Endothelial cell of umbilical vein (primary cell): ENCODE results near the gene HLA-DMA. TPM values are rescaled to one million over a fixed set of nuclear protein-coding genes. Genes with fewer than 3 reads are reported as not detected.

ENCODE experiments used
- BruUV-seq: library from RNA; stranded (reverse); fragments of 400-500 nt; replicated peaks from 2 replicates; lab custom pipeline; 2021; lab: Mats Ljungman, UMichigan
- CTCF ChIA-PET: fragments of 300-600, 350-600 bp; sonication (Branson Sonifier 250); formaldehyde crosslinking; loops from one replicate; lab custom pipeline; 2021; ENCODE audit warnings: antibody characterized with exemption, inconsistent platforms; lab: Charles Lee
- POLR2A ChIA-PET: fragments of 300-600, 350-600 bp; sonication (Branson Sonifier 250); formaldehyde crosslinking; loops from one replicate; lab custom pipeline; 2021; ENCODE audit warnings: antibody characterized with exemption, inconsistent platforms; lab: Charles Lee
- DNase-seq: peaks from one replicate; pipeline ENCODE4 v3.0.0-alpha.2; 2011; ENCODE audit warnings: low read depth, low spot score
- FAIRE-seq: peaks from 2 replicates; lab custom pipeline; 2011; peaks lifted over from hg19 to GRCh38; lab: Jason Lieb, UNC
- H2AFZ ChIP-seq: 2 replicates; pipeline ENCODE4 v1.6.0; 2012; ENCODE audit warnings: low read depth, low read length, control low read depth, inconsistent platforms
- H3K27ac ChIP-seq: 2 replicates; pipeline ENCODE4 v1.5.1; 2011; ENCODE audit warnings: low read depth, mild to moderate bottlenecking, control low read depth, low read length, moderate library complexity; ENCODE audit not compliant: insufficient read depth
- H3K27me3 ChIP-seq, 2 experiments: 2 replicates each; pipeline versions ENCODE4 v1.6.0 to v1.6.1; 2011; ENCODE audit warnings: low read length in 2 of 2, mixed read lengths in 1 of 2; ENCODE audit not compliant: control insufficient read depth in 2 of 2, insufficient read depth in 2 of 2
- H3K36me3 ChIP-seq, 2 experiments: 2 replicates in 1 of 2; 3 replicates in 1 of 2; pipeline ENCODE4 v1.5.1; 2011; ENCODE audit warnings: low read length in 2 of 2, mild to moderate bottlenecking in 1 of 2, moderate library complexity in 1 of 2; ENCODE audit not compliant: control insufficient read depth in 2 of 2, insufficient read depth in 2 of 2; ENCODE audit errors: extremely low read depth in 1 of 2
- H3K4me1 ChIP-seq: 3 replicates; pipeline ENCODE4 v1.5.1; 2011; ENCODE audit warnings: mild to moderate bottlenecking, low read length; ENCODE audit not compliant: control insufficient read depth, insufficient read depth; ENCODE audit errors: extremely low read depth
- H3K4me2 ChIP-seq: 2 replicates; pipeline ENCODE4 v1.6.1; 2011; ENCODE audit warnings: low read length, control low read depth, mixed read lengths; ENCODE audit not compliant: insufficient read depth
- H3K4me3 ChIP-seq, 3 experiments: fragments of 200-600 bp in 1 of 3; sonication (generic), shearing (Covaris generic) in 1 of 3; replicated peaks in 1 of 3; 2 replicates each; pipeline ENCODE4 v1.5.1; 2011 to 2016; ENCODE audit warnings: control low read depth in 3 of 3, low read length in 3 of 3, mild to moderate bottlenecking in 2 of 3, inconsistent platforms in 1 of 3, low read depth in 1 of 3, moderate library complexity in 1 of 3; ENCODE audit not compliant: insufficient read depth in 1 of 3
- H3K79me2 ChIP-seq: 2 replicates; pipeline ENCODE4 v1.6.0; 2012; ENCODE audit warnings: low read length, inconsistent platforms; ENCODE audit not compliant: control insufficient read depth, insufficient read depth
- H3K9ac ChIP-seq: replicated peaks from 2 replicates; pipeline ENCODE3; 2011; ENCODE audit warnings: low read length, control low read depth; ENCODE audit not compliant: insufficient read depth; ENCODE audit errors: extremely low read depth
- H3K9me1 ChIP-seq: replicated peaks from 3 replicates; pipeline ENCODE4 v1.6.0; 2011; ENCODE audit warnings: mild to moderate bottlenecking, low read length; ENCODE audit not compliant: control insufficient read depth, insufficient read depth; ENCODE audit errors: extremely low read depth
- H3K9me3 ChIP-seq: replicated peaks from 2 replicates; pipeline ENCODE4 v1.5.1; 2012; ENCODE audit warnings: low read length, inconsistent platforms; ENCODE audit not compliant: control insufficient read depth, insufficient read depth
- H4K20me1 ChIP-seq: replicated peaks from 2 replicates; pipeline ENCODE3; 2011; ENCODE audit warnings: mild to moderate bottlenecking, low read length; ENCODE audit not compliant: control insufficient read depth, insufficient read depth; ENCODE audit errors: extremely low read depth
- EZH2 ChIP-seq: IDR thresholded peaks from 2 replicates; pipeline ENCODE4 v1.6.1; 2012; ENCODE audit warnings: borderline replicate concordance, low read depth, mild to moderate bottlenecking, moderate library complexity, low read length, inconsistent platforms; ENCODE audit not compliant: severe bottlenecking
- FOS ChIP-seq: IDR thresholded peaks from 2 replicates; pipeline ENCODE4 v1.6.1; 2011; ENCODE audit warnings: mild to moderate bottlenecking, low read length, moderate library complexity, borderline replicate concordance; ENCODE audit not compliant: insufficient read depth
- JUN ChIP-seq: IDR thresholded peaks from 2 replicates; pipeline ENCODE4 v1.6.1; 2011; ENCODE audit warnings: borderline replicate concordance, low read depth; ENCODE audit not compliant: insufficient read length, insufficient read depth
- MYC ChIP-seq: IDR thresholded peaks from one replicate; pipeline ENCODE4 v1.6.1; 2011; ENCODE audit warnings: mild to moderate bottlenecking, low read depth, low read length
- POLR2A ChIP-seq: IDR thresholded peaks from 2 replicates; pipeline ENCODE4 v1.6.1; 2012; ENCODE audit warnings: low read depth, mild to moderate bottlenecking, control low read depth, low read length
- POLR2AphosphoS5 ChIP-seq: IDR thresholded peaks from 2 replicates; pipeline ENCODE4 v1.6.1; 2012; ENCODE audit warnings: low read depth, mild to moderate bottlenecking, control low read depth, low read length, moderate library complexity; ENCODE audit not compliant: insufficient read depth
- dilution Hi-C: fragments of 300-500 bp; cut with MboI; formaldehyde crosslinking; loops from one replicate; pipeline ENCODE4 v1.15.0; 2019; ENCODE audit warnings: low sequenced_read_pairs; ENCODE audit not compliant: extremely low pct_ligation_motif_present
- intact Hi-C: fragments of 100-400 bp; cut with micrococcal nuclease; formaldehyde crosslinking; loops from one replicate; pipeline ENCODE4 v1.10.0; 2022
- polyA plus RNA-seq, 4 experiments: library from polyadenylated mRNA; depleted of rRNA in 3 of 4; stranded (reverse) in 3 of 4; unstranded in 1 of 4; fragments of >200 nt; gene quantifications; 2 replicates each; pipeline versions ENCODE4 v1.2.1 to v1.2.3, GENCODE V29; 2011 to 2012; ENCODE audit warnings: missing spikeins in 1 of 4
- total RNA-seq: library from RNA; stranded (reverse); gene quantifications from 2 replicates; pipeline ENCODE4 v1.2.3, GENCODE V29; 2021
- TF ChIP-seq, protein P1 (sequence below), 2 donors: IDR thresholded peaks; 1 replicate in 1 of 2; 2 replicates in 1 of 2; pipeline ENCODE4 v1.5.1; 2011; ENCODE audit warnings: low read length in 2 of 2, mild to moderate bottlenecking in 2 of 2, moderate library complexity in 2 of 2, control low read depth in 1 of 2, inconsistent platforms in 1 of 2, low read depth in 1 of 2; ENCODE audit not compliant: insufficient read depth in 1 of 2; ENCODE audit errors: extremely low read depth in 1 of 2

HLA-DMA gene
- total and polyA plus RNA-seq, 2 donors (not counting 3 experiments of a cell fraction or from before 2014, with no cell fraction given): 1.2 to 7.7 TPM

DNA sequence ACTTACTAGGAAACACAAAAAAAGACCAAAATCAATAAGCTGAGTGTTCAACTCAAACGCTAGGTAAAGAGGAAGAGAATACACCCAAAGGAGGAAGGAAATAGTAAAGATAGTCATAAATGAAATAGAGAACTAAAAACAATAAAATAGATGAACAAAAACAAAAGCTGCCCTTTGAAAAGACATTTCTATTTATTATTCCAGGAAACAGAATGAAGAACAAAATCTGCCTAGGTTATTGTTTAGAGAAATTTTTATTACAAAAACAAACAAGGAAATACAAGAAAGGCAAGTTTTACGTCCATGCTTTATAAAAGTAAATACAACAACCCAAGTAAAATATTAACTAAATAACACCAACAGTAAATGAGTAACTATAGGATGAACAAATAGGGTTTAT lies 32.2 kb downstream of the HLA-DMA start:
- BruUV-seq: no TSS peak
- intact Hi-C loops: no loop called here
- H3K9me1 ChIP-seq: no peaks in the 10 kb centered on the region
- H3K4me3 ChIP-seq: no peak overlapping the region
- ChIA-PET CTCF (interaction anchor here (1.2 to 2.0 kb wide), 2 partner anchors 13 to 64 kb away, joined by 5 to 17 read pairs; no protein-coding TSS in a partner anchor), POLR2A (interaction anchor here (1.5 kb wide), 1 partner anchor 51 kb away, joined by 3 read pairs; no protein-coding TSS in a partner anchor)
- no peak for DNase-seq
- H3K4me2 ChIP-seq: peak overlapping the region; percentile 24
- H3K36me3 ChIP-seq: no peaks in the 10 kb centered on the region
- H3K9ac ChIP-seq: no peak overlapping the region
- no peak overlapping the region for H2AFZ ChIP-seq
- dilution Hi-C loops: no loop called here
- no peak for TF ChIP-seq POLR2A
- no peak for TF ChIP-seq MYC
- TF ChIP-seq EZH2: no peak
- TF ChIP-seq, protein P1, sequence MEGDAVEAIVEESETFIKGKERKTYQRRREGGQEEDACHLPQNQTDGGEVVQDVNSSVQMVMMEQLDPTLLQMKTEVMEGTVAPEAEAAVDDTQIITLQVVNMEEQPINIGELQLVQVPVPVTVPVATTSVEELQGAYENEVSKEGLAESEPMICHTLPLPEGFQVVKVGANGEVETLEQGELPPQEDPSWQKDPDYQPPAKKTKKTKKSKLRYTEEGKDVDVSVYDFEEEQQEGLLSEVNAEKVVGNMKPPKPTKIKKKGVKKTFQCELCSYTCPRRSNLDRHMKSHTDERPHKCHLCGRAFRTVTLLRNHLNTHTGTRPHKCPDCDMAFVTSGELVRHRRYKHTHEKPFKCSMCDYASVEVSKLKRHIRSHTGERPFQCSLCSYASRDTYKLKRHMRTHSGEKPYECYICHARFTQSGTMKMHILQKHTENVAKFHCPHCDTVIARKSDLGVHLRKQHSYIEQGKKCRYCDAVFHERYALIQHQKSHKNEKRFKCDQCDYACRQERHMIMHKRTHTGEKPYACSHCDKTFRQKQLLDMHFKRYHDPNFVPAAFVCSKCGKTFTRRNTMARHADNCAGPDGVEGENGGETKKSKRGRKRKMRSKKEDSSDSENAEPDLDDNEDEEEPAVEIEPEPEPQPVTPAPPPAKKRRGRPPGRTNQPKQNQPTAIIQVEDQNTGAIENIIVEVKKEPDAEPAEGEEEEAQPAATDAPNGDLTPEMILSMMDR (IDR thresholded peaks at IDR 0.05; ENCODE audit: extremely low read depth in 1 of 2, insufficient read depth in 1 of 2, low read depth in 1 of 2, low read length in 2 of 2): no peak
- H3K27me3 ChIP-seq: peaks cover 4 to 9% of the 10 kb centered on the region in 2 experiments
- no peak for FAIRE-seq
- no peaks in the 10 kb centered on the region for H3K4me1 ChIP-seq
- no peaks in the 10 kb centered on the region for H3K9me3 ChIP-seq
- no peaks in the 10 kb centered on the region for H4K20me1 ChIP-seq
- H3K79me2 ChIP-seq: no peaks in the 10 kb centered on the region
- H3K27ac ChIP-seq: no peak overlapping the region

DNA sequence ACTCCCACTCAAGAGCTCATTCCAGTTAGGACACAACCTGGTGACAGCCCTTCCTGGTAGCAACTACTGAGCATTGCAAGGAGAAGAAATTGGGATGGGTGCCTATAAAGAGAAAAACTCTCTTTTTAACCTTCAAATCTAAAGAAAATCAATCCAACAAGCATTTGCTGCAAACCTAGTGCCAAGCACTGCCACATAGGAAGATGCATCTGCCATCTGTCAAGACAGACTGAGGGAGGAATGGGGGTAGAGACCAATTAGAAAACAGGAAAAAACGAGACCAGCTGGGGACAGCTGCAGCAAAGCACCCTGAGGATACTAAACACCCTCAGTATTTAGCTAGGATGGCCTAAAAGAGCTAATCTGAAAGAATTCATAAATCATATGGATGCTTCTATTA lies 39.9 kb downstream of the HLA-DMA start:
- no peak for FAIRE-seq
- H3K27ac ChIP-seq: no peak overlapping the region
- H3K36me3 ChIP-seq: no peaks in the 10 kb centered on the region
- H3K4me1 ChIP-seq: no peaks in the 10 kb centered on the region
- dilution Hi-C loops: no loop called here
- no peak overlapping the region for H3K4me2 ChIP-seq
- no peaks in the 10 kb centered on the region for H3K9me1 ChIP-seq
- TF ChIP-seq POLR2AphosphoS5: no peak
- TF ChIP-seq MYC: no peak
- no peak for TF ChIP-seq JUN
- TF ChIP-seq FOS: no peak
- H3K9me3 ChIP-seq: no peaks in the 10 kb centered on the region
- H4K20me1 ChIP-seq: no peaks in the 10 kb centered on the region
- no peak overlapping the region for H3K4me3 ChIP-seq
- BruUV-seq: no TSS peak
- DNase-seq: no peak
- intact Hi-C loops: no loop called here
- ChIA-PET CTCF (interaction anchor here (0.7 to 3.2 kb wide), 7 partner anchors 16 to 76 kb away, joined by 3 to 22 read pairs (median 5); partner anchors contain the start of gene HLA-DMA), POLR2A (no interaction called here)
- no peaks in the 10 kb centered on the region for H3K79me2 ChIP-seq
- H3K27me3 ChIP-seq: peaks cover 8 to 11% of the 10 kb centered on the region in 2 experiments
- H2AFZ ChIP-seq: no peak overlapping the region
- H3K9ac ChIP-seq: no peak overlapping the region
